ENCODE results near the gene LXN. TPM values are rescaled to one million over a fixed set of nuclear protein-coding genes. Genes with fewer than 3 reads are reported as not detected.
"Not testable (repeated sequence)": the region's sequence is repeated elsewhere in the genome, so short reads cannot be mapped to it uniquely, and the experiment has no call there.

The LXN gene
- 3.9 TPM for total RNA-seq
- long read RNA-seq, partial matches to known transcripts, result 0 of 1 reads
- long read RNA-seq, other reads (novel, unspliced or antisense), result 0 of 1 reads

GRCh38 chr3:158672215-158673176, at the start of gene LXN:
TSS of gene LXN (minus strand) at chr3:158672648. CDS start at chr3:158672478, 170 bp downstream.
- intact Hi-C loops (cut with DNase I), result loop anchor here (5.0 to 10.0 kb wide), 2 partner anchors 52 to 120 kb away; no protein-coding TSS in a partner anchor
- DNase-seq (ENCODE audit: missing footprints) (peak; percentile 91), ATAC-seq (peak; percentile 98)

- ATAC-seq (no peak), DNase-seq (ENCODE audit: missing footprints) (no peak)
- intact Hi-C loops (cut with DNase I), result loop anchor here (10.0 kb wide), 1 partner anchor 47 kb away; the partner anchor contains the start of gene LXN
These were observed 49.7 kb upstream of the LXN start for GRCh38 chr3:158722108-158722507.

GRCh38 chr3:158718490-158719170, 46.2 kb upstream of the LXN start:
- no peak for DNase-seq (ENCODE audit: missing footprints)
- intact Hi-C loops (cut with DNase I), result no loop called here

GRCh38 chr3:158717576-158717975, 45.1 kb upstream of the LXN start:
- ATAC-seq (no peak), DNase-seq (ENCODE audit: missing footprints) (no peak)
- intact Hi-C loops (cut with DNase I), result no loop called here

More at GRCh38 chr3:158718490-158719170, 46.2 kb upstream of the LXN start:
- peak; percentile 7 for ATAC-seq

- ATAC-seq, result peak; percentile 87
- no peak for DNase-seq (ENCODE audit: missing footprints)
- intact Hi-C loops (cut with DNase I), result no loop called here
These were observed 40.6 kb upstream of the LXN start for GRCh38 chr3:158713094-158713499.

- DNase-seq (ENCODE audit: missing footprints) (no peak), ATAC-seq (no peak)
- intact Hi-C loops (cut with DNase I), result no loop called here
These were observed 40.0 kb upstream of the LXN start for GRCh38 chr3:158712443-158712842.

GRCh38 chr3:158711886-158712285, 39.4 kb upstream of the LXN start:
- DNase-seq (ENCODE audit: missing footprints) (no peak), ATAC-seq (peak; percentile 38)
- intact Hi-C loops (cut with DNase I), result no loop called here

- ATAC-seq, result no peak
- intact Hi-C loops (cut with DNase I), result no loop called here
- DNase-seq (ENCODE audit: missing footprints), result no peak
These were observed 38.2 kb upstream of the LXN start for GRCh38 chr3:158710601-158711000.

GRCh38 chr3:158709666-158710083, 37.2 kb upstream of the LXN start:
- intact Hi-C loops (cut with DNase I), result no loop called here
- ATAC-seq, result no peak
- no peak for DNase-seq (ENCODE audit: missing footprints)

- ATAC-seq (no peak), DNase-seq (ENCODE audit: missing footprints) (no peak)
- intact Hi-C loops (cut with DNase I), result no loop called here
These were observed 31.1 kb upstream of the LXN start for GRCh38 chr3:158703566-158703965.

- DNase-seq (ENCODE audit: missing footprints) (no peak), ATAC-seq (no peak)
- intact Hi-C loops (cut with DNase I), result no loop called here
These were observed 30.5 kb upstream of the LXN start for GRCh38 chr3:158702815-158703481.

GRCh38 chr3:158701420-158702065, 29.1 kb upstream of the LXN start:
- ATAC-seq (no peak), DNase-seq (ENCODE audit: missing footprints) (no peak)
- intact Hi-C loops (cut with DNase I), result no loop called here

GRCh38 chr3:158700559-158700958, 28.1 kb upstream of the LXN start:
- intact Hi-C loops (cut with DNase I), result no loop called here
- ATAC-seq (no peak), DNase-seq (ENCODE audit: missing footprints) (no peak)

- DNase-seq (ENCODE audit: missing footprints) (no peak), ATAC-seq (no peak)
- intact Hi-C loops (cut with DNase I), result no loop called here
These were observed 24.2 kb upstream of the LXN start for GRCh38 chr3:158696618-158697017.

- ATAC-seq; intact Hi-C loops (cut with DNase I); DNase-seq (ENCODE audit: missing footprints): not testable (repeated sequence)
These were observed 21.5 kb upstream of the LXN start for GRCh38 chr3:158693866-158694456.

GRCh38 chr3:158685159-158685558, 12.7 kb upstream of the LXN start:
- intact Hi-C loops (cut with DNase I), result no loop called here
- ATAC-seq (no peak), DNase-seq (ENCODE audit: missing footprints) (no peak)

- DNase-seq (ENCODE audit: missing footprints) (no peak), ATAC-seq (no peak)
- intact Hi-C loops (cut with DNase I), result no loop called here
These were observed 10.9 kb upstream of the LXN start for GRCh38 chr3:158683230-158683962.

- intact Hi-C loops (cut with DNase I), result no loop called here
- ATAC-seq, result no peak
- no peak for DNase-seq (ENCODE audit: missing footprints)
These were observed 8.4 kb upstream of the LXN start for GRCh38 chr3:158680861-158681260.

All from Right ventricle myocardium inferior (tissue), 1 donor.